ENCODE data around the gene ARHGEF1.

DNA sequence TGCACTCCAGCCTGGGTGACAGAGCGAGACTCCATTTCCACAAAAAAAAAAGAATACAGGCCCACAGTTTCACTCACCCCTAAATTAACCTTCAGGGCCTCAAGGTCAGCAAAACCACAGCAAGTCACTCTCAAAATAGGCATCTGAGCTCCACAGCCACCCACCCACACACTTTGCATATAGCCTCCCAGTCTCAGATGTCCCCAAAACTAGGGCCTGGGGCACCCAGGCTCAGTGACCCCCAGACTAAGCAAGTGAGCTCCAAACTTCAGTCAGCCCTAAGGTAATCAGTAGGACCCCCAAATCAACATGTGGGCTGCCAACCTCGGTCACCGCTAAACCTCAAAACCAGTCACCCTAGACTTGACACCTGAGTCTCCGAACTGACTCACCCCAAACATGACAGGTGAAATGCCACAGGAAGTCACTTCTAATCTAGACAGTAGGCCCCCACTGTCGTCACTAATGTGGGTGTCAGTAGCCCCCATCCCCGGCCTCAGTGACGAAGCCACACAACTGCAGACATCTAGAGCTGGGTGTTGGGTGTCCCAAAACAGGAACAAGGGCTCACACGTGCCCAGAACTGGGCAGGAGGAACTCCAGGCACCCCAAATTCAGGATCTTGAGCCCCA lies 62.3 kb downstream of the ARHGEF1 start:
- no peak for TF ChIP-seq ZNF274 (IDR thresholded peaks at IDR 0.05; ENCODE audit: low read depth, low read length)
- TF ChIP-seq SUZ12 (IDR thresholded peaks at IDR 0.05; ENCODE audit: extremely low read depth, insufficient read depth, insufficient read length) = no peak
- no peak for TF ChIP-seq YY1 (IDR thresholded peaks at IDR 0.05; ENCODE audit: insufficient read depth, insufficient read length)
